Measurements from ENCODE around the gene CYBB. TPM values are rescaled to one million over a fixed set of nuclear protein-coding genes. Genes with fewer than 3 reads are reported as not detected.

CYBB gene
- total RNA-seq, 1 experiment from 2014 or later = 0.23 TPM

DNA sequence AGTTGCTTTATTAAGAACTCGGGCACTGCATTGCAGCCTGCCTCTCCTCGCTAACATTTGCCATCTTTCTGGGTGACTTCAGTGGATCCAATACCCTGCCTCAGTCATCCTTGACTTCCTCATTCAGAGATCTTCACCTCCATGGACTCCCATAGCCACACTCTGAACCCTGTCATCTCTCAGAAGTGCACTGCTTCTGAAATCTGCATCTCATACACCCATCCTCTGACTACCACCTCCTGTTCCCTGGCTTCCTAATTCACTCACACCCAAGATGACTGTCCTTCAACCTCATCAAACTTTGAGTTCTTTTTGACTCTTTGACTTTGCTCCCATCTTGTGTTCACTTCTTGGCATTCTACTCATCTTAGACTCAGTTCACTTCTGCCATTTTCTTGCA lies 25.3 kb upstream of the CYBB start:
- Histone ChIP-seq H3K36me3 (ENCODE audit: control insufficient read depth, insufficient read depth, low read length) (no peaks in the 10 kb centered on the region), H3K9me3 (ENCODE audit: control insufficient read depth, insufficient read depth, low read depth, low read length) (no peaks in the 10 kb centered on the region), H3K27ac (ENCODE audit: low read length) (no peak overlapping the region), H3K4me1 (ENCODE audit: control insufficient read depth, insufficient read depth, low read length) (no peaks in the 10 kb centered on the region), H3K4me3 (ENCODE audit: low read depth in 2 of 2, low read length in 2 of 2) (no peak overlapping the region), H3K27me3 (ENCODE audit: control insufficient read depth, insufficient read depth, low read length) (no peaks in the 10 kb centered on the region)
- ChIA-PET CTCF (interaction anchor here (1.0 kb wide), 1 partner anchor 9 kb away, joined by 12 read pairs; no protein-coding TSS in a partner anchor), POLR2A (no interaction called here)
- in situ Hi-C loops (cut with HindIII; ENCODE audit: low pct_unique_long_range_greater_than_20kb, low sequenced_read_pairs) (no loop called here), intact Hi-C loops (cut with micrococcal nuclease; ENCODE audit: unreplicated experiment) (no loop called here)
- no TSS peak for BruUV-seq (replicated peaks)
- DNase-seq (ENCODE audit: low read depth, low spot score) (no peak), ATAC-seq (no peak)
- TF ChIP-seq, protein P1, sequence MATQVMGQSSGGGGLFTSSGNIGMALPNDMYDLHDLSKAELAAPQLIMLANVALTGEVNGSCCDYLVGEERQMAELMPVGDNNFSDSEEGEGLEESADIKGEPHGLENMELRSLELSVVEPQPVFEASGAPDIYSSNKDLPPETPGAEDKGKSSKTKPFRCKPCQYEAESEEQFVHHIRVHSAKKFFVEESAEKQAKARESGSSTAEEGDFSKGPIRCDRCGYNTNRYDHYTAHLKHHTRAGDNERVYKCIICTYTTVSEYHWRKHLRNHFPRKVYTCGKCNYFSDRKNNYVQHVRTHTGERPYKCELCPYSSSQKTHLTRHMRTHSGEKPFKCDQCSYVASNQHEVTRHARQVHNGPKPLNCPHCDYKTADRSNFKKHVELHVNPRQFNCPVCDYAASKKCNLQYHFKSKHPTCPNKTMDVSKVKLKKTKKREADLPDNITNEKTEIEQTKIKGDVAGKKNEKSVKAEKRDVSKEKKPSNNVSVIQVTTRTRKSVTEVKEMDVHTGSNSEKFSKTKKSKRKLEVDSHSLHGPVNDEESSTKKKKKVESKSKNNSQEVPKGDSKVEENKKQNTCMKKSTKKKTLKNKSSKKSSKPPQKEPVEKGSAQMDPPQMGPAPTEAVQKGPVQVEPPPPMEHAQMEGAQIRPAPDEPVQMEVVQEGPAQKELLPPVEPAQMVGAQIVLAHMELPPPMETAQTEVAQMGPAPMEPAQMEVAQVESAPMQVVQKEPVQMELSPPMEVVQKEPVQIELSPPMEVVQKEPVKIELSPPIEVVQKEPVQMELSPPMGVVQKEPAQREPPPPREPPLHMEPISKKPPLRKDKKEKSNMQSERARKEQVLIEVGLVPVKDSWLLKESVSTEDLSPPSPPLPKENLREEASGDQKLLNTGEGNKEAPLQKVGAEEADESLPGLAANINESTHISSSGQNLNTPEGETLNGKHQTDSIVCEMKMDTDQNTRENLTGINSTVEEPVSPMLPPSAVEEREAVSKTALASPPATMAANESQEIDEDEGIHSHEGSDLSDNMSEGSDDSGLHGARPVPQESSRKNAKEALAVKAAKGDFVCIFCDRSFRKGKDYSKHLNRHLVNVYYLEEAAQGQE (IDR thresholded peaks at IDR 0.05; ENCODE audit: insufficient read depth in 1 of 2, low read depth in 2 of 2, low read length in 1 of 2) = no peak
- TF ChIP-seq POLR2AphosphoS5 (IDR thresholded peaks at IDR 0.05; ENCODE audit: low read depth, low read length) (no peak), SIN3A (IDR thresholded peaks at IDR 0.05; ENCODE audit: borderline replicate concordance, insufficient read depth, low read depth, low read length) (no peak), TCF7L2 (IDR thresholded peaks at IDR 0.05; ENCODE audit: low read depth, low read length) (no peak)
- TF ChIP-seq, protein P2, sequence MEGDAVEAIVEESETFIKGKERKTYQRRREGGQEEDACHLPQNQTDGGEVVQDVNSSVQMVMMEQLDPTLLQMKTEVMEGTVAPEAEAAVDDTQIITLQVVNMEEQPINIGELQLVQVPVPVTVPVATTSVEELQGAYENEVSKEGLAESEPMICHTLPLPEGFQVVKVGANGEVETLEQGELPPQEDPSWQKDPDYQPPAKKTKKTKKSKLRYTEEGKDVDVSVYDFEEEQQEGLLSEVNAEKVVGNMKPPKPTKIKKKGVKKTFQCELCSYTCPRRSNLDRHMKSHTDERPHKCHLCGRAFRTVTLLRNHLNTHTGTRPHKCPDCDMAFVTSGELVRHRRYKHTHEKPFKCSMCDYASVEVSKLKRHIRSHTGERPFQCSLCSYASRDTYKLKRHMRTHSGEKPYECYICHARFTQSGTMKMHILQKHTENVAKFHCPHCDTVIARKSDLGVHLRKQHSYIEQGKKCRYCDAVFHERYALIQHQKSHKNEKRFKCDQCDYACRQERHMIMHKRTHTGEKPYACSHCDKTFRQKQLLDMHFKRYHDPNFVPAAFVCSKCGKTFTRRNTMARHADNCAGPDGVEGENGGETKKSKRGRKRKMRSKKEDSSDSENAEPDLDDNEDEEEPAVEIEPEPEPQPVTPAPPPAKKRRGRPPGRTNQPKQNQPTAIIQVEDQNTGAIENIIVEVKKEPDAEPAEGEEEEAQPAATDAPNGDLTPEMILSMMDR (IDR thresholded peaks at IDR 0.05) = no peak

DNA sequence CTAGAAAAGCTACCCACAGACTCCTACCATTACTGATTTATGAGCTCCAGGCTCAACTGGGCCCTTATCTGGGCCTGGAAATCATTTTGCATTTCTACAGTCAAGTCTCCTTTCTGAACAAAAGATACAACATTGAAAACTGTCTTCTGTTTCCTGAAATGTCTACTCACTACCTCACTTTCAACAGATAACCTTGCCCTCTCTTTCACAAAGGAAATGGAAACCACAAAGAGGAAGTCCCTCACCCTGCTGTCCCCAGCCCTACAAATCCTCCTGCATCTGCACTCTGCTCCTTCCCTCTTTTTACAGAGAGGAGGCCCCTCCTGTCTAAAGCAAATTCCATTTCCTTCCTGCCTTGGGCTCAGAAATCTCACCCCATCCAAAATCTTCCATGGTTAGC lies 24.8 kb upstream of the CYBB start:
- ATAC-seq (no peak), DNase-seq (ENCODE audit: low read depth, low spot score) (no peak)
- ChIA-PET CTCF (interaction anchor here (1.0 kb wide), 1 partner anchor 9 kb away, joined by 12 read pairs; no protein-coding TSS in a partner anchor), POLR2A (no interaction called here)
- Histone ChIP-seq H3K36me3 (ENCODE audit: control insufficient read depth, insufficient read depth, low read length) (no peaks in the 10 kb centered on the region), H3K27me3 (ENCODE audit: control insufficient read depth, insufficient read depth, low read length) (no peaks in the 10 kb centered on the region), H3K4me3 (ENCODE audit: low read depth in 2 of 2, low read length in 2 of 2) (no peak overlapping the region), H3K27ac (ENCODE audit: low read length) (no peak overlapping the region), H3K4me1 (ENCODE audit: control insufficient read depth, insufficient read depth, low read length) (no peaks in the 10 kb centered on the region), H3K9me3 (ENCODE audit: control insufficient read depth, insufficient read depth, low read depth, low read length) (no peaks in the 10 kb centered on the region)
- TF ChIP-seq POLR2AphosphoS5 (IDR thresholded peaks at IDR 0.05; ENCODE audit: low read depth, low read length) = no peak
- no peak for TF ChIP-seq TCF7L2 (IDR thresholded peaks at IDR 0.05; ENCODE audit: low read depth, low read length)
- TF ChIP-seq SIN3A (IDR thresholded peaks at IDR 0.05; ENCODE audit: borderline replicate concordance, insufficient read depth, low read depth, low read length) = no peak
- TF ChIP-seq, protein P2 (IDR thresholded peaks at IDR 0.05) = no peak
- TF ChIP-seq, protein P1 (IDR thresholded peaks at IDR 0.05; ENCODE audit: insufficient read depth in 1 of 2, low read depth in 2 of 2, low read length in 1 of 2) = no peak
- BruUV-seq (replicated peaks) = no TSS peak
- intact Hi-C loops (cut with micrococcal nuclease; ENCODE audit: unreplicated experiment) = no loop called here
- in situ Hi-C loops (cut with HindIII; ENCODE audit: low pct_unique_long_range_greater_than_20kb, low sequenced_read_pairs) = no loop called here

All from Panc1 (cell line).